ENCODE measurements around the gene TNXB.
"Not testable (repeated sequence)": the region's sequence is repeated elsewhere in the genome, so short reads cannot be mapped to it uniquely, and the experiment has no call there.

The TNXB gene

GRCh38 chr6:31994421-31994820 is 114.7 kb downstream of the TNXB start:
- DNase-seq = not testable (repeated sequence)

Measured in HCEC 1CT (cell line).